Stimulated activated CD4-positive, alpha-beta T cell treated with anti-CD3 and anti-CD28 coated beads, TNF-alpha, amount 100 ng/mL, for 1 hour (primary cell): ENCODE measurements around the gene FAM83D.

Experiments used
- DNase-seq, 3 donors: peaks; one replicate each; pipeline ENCODE4 v3.0.0-alpha.2; 2020; ENCODE audit warnings: low read depth in 3 of 3, low spot score in 1 of 3

FAM83D gene

GRCh38 chr20:38997622-38998021, 71.4 kb downstream of the FAM83D start:
- DNase-seq = peak in 1 of 3 donors; percentile 21

DNA sequence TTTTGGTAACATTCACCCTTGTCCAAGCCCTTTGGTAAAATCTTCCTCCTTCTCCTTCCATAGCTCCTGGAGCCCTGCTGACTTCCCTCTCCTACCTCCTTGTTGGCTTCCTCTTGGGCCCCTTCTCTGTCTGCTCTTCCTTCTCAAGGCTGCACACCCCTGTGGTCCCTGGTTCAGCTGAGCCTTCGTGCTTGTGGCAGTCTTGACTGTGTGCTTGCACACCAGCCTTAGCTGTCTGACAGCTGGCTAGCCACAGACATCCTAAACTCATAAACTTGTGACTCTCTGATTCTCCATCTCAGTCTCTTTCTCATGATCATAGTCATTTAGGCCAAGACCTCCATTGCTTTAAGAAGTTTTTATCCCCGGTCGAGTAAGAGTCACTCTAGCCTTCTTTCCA, 73.0 kb downstream of the FAM83D start:
- no peak for DNase-seq

DNA sequence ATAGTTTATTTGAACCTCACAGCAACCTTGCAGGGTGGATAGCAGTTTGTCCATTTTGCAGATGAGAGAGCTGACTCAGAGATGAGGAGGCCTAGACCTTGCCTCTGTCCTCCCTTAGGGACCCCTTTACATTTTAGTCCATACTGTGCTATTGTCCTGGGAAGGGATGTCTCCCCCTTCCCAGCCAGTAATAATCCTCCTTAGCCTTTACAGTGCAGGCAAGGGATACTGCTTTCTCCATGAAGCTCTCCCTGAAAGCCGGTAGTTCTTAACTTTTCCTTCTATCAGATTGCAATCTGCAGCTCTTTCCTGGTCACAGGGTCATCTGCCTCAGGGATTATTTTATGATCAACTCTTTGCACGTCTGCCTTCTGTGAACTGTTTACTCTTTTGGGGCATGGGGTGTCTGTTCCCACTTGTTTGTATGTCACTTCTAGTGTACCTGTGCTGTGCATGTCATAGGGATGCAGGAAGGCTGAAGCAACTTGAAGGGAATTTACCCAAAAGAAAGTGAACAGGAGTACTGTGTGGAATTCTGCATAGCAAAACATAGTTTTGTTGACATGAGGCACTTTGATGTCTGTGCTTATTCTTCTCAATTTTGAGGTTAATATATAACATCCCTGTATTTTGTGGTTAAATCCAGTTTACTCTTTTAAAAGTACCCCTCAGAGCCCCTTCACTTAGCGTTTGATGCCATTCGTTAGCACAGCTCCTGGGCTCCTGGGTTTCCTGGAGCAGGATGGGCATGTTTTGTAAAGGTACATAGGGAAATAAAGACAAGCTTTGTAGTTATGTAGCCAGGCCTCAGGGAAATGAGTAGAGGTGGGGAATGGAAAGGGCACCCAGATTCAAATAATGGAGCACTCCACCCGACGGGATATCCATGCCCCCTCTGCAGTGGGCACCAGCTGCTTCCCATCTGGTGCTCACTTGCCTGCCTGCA, 74.0 kb downstream of the FAM83D start:
- DNase-seq = no peak
